Measurements from ENCODE around the gene EXOC6B. TPM values are rescaled to one million over a fixed set of nuclear protein-coding genes. Genes with fewer than 3 reads are reported as not detected.

EXOC6B gene
- total RNA-seq, 1 experiment from 2014 or later = 40.1 TPM

GRCh38 chr2:72810165-72810564, 15.7 kb downstream of the EXOC6B start:
- Histone ChIP-seq H2BK15ac (ENCODE audit: low read depth, low read length) (no peak overlapping the region), H3K14ac (ENCODE audit: insufficient read depth, low read length) (no peak overlapping the region), H3K56ac (ENCODE audit: insufficient read length, low read depth, low read length) (no peak overlapping the region), H3K4me2 (ENCODE audit: insufficient read depth, insufficient read length, low read length) (no peak overlapping the region), H3T11ph (ENCODE audit: low read length) (no peak overlapping the region), H3K9me3 (ENCODE audit: control insufficient read depth, low read depth, low read length) (no peaks in the 10 kb centered on the region), H2AK5ac (ENCODE audit: insufficient read length, low read length) (no peak overlapping the region), H3K23ac (ENCODE audit: insufficient read length, low read depth, low read length) (no peak overlapping the region), H2BK120ac (ENCODE audit: low read depth, low read length, poor library complexity, severe bottlenecking) (no peak overlapping the region), H2AFZ (ENCODE audit: low read length) (no peak overlapping the region), H3K18ac (ENCODE audit: insufficient read length, low read depth, low read length) (no peak overlapping the region), H2BK5ac (ENCODE audit: insufficient read length, low read length) (no peak overlapping the region), H3K27me3 (ENCODE audit: insufficient read depth, low read length) (no peaks in the 10 kb centered on the region), H4K5ac (ENCODE audit: insufficient read length, low read depth, low read length) (no peak overlapping the region), H3K4ac (ENCODE audit: low read depth, low read length) (no peak overlapping the region), H3K79me2 (ENCODE audit: insufficient read depth, low read length) (peaks cover 5% of the 10 kb centered on the region; the same call in 1 of the 2 replicates), H3K27ac (ENCODE audit: insufficient read length, low read depth, low read length) (no peak overlapping the region), H4K8ac (replicated peaks; ENCODE audit: insufficient read length, low read depth, low read length) (no peak overlapping the region), H4K20me1 (ENCODE audit: control insufficient read depth, insufficient read depth, insufficient read length) (no peaks in the 10 kb centered on the region), H2BK20ac (ENCODE audit: low read depth, low read length, poor library complexity, severe bottlenecking) (no peak overlapping the region), H3K23me2 (ENCODE audit: insufficient read length, low read depth, low read length, poor library complexity, severe bottlenecking) (no peaks in the 10 kb centered on the region), H2BK12ac (ENCODE audit: insufficient read length, low read depth, low read length) (no peak overlapping the region), H3K79me1 (ENCODE audit: insufficient read depth, low read depth, low read length, poor library complexity, severe bottlenecking) (peaks cover 13% of the 10 kb centered on the region), H3K9ac (ENCODE audit: extremely low read depth, insufficient read length, low read length) (no peak overlapping the region), H3K4me1 (ENCODE audit: insufficient read depth, low read length) (no peaks in the 10 kb centered on the region), H4K91ac (ENCODE audit: insufficient read length, low read depth, low read length) (no peak overlapping the region)
- peaks cover 12% of the 10 kb centered on the region in 2 experiments for H3K9me3 Mint-ChIP-seq
- H3K4me3 Mint-ChIP-seq = no peak overlapping the region
- H3K27ac Mint-ChIP-seq = no peak overlapping the region
- WGBS (ENCODE audit: extremely low coverage, insufficient read length, low lambda C conversion rate) = no CpG with 5 or more reads among the region's 4 CpGs
- no peak for DNase-seq
- H3K4me1 Mint-ChIP-seq = no peaks in the 10 kb centered on the region
- peaks cover 18 to 22% (median 19%) of the 10 kb centered on the region in 3 experiments for H3K36me3 Mint-ChIP-seq (ENCODE audit: insufficient read depth in 1 of 3, low read depth in 3 of 3)
- H3K27me3 Mint-ChIP-seq (ENCODE audit: low read depth) = no peaks in the 10 kb centered on the region
- TF ChIP-seq CTCF (conservative IDR thresholded peaks at IDR 0.05) = no peak
